NCI-H2196 (cell line): Measurements from ENCODE around the gene SLC17A7.
A peak's percentile ranks its signal among the peaks of the same experiment; 100 is the strongest.
"Not testable (repeated sequence)": the region's sequence is repeated elsewhere in the genome, so short reads cannot be mapped to it uniquely, and the experiment has no call there.

Experiments
- DNase-seq: peaks from one replicate; lab custom pipeline; 2025; ENCODE audit not compliant: unreplicated experiment; lab: John Stamatoyannopoulos, UW

Gene SLC17A7

GRCh38 chr19:49441210-49441959 is at the start of gene SLC17A7:
SLC17A7 (minus strand) TSS chr19:49441527; CDS start chr19:49441379, 148 bp downstream.
- DNase-seq, result peak; percentile 38

- DNase-seq, result no peak
These were observed 49.1 kb upstream of the SLC17A7 start for GRCh38 chr19:49490287-49491029.

- DNase-seq, result no peak
These were observed 48.4 kb upstream of the SLC17A7 start for GRCh38 chr19:49489601-49490167.

GRCh38 chr19:49488863-49489537 is 47.7 kb upstream of the SLC17A7 start:
- no peak for DNase-seq

GRCh38 chr19:49488046-49488862 is 46.9 kb upstream of the SLC17A7 start:
- DNase-seq, result no peak

GRCh38 chr19:49487277-49488045 is 46.1 kb upstream of the SLC17A7 start, which contains the start of gene RPL13A:
RPL13A (plus strand) TSS chr19:49487608; CDS start chr19:49487630, 22 bp downstream.
- peak; percentile 99 for DNase-seq

GRCh38 chr19:49486710-49487276 is 45.5 kb upstream of the SLC17A7 start:
- DNase-seq, result no peak

- DNase-seq, result no peak
These were observed 44.9 kb upstream of the SLC17A7 start for GRCh38 chr19:49486232-49486631.

- no peak for DNase-seq
These were observed 39.8 kb upstream of the SLC17A7 start for GRCh38 chr19:49481020-49481683.

GRCh38 chr19:49479975-49480628 is 38.8 kb upstream of the SLC17A7 start:
- DNase-seq, result no peak

- DNase-seq, result no peak
These were observed 34.9 kb upstream of the SLC17A7 start for GRCh38 chr19:49475995-49476880.

GRCh38 chr19:49475191-49475917 is 34.0 kb upstream of the SLC17A7 start:
- no peak for DNase-seq

GRCh38 chr19:49474542-49474924 is 33.2 kb upstream of the SLC17A7 start:
- no peak for DNase-seq

GRCh38 chr19:49473868-49474541 is 32.7 kb upstream of the SLC17A7 start, which contains the start of gene FLT3LG:
FLT3LG (plus strand) TSS chr19:49474215; CDS start chr19:49474640, 425 bp downstream.
- DNase-seq, result peak; percentile 79

- not testable (repeated sequence) for DNase-seq
These were observed 32.2 kb upstream of the SLC17A7 start for GRCh38 chr19:49473501-49473867.

- DNase-seq, result no peak
These were observed 31.6 kb upstream of the SLC17A7 start for GRCh38 chr19:49472936-49473335.
